Adipocyte (in vitro differentiated cells): ENCODE data around the gene ACTL7A.

Source experiments
- DNase-seq: peaks from one replicate; pipeline ENCODE4 v3.0.0-alpha.2; 2015; ENCODE audit warnings: low read depth
- H3K27me3 ChIP-seq: replicated peaks from 2 replicates; pipeline ENCODE4 v1.7.0; 2013; ENCODE audit warnings: mild to moderate bottlenecking, low read length, moderate library complexity; ENCODE audit not compliant: control insufficient read depth, insufficient read depth
- H3K36me3 ChIP-seq: 2 replicates; pipeline ENCODE4 v1.7.0; 2013; ENCODE audit warnings: low read length, mild to moderate bottlenecking, moderate library complexity; ENCODE audit not compliant: control insufficient read depth, insufficient read depth, severe bottlenecking
- H3K4me1 ChIP-seq: 2 replicates; pipeline ENCODE4 v1.7.0; 2013; ENCODE audit warnings: mild to moderate bottlenecking, low read length, moderate library complexity; ENCODE audit not compliant: control insufficient read depth, insufficient read depth
- H3K4me3 ChIP-seq: 2 replicates; pipeline ENCODE4 v1.7.0; 2013; ENCODE audit warnings: mild to moderate bottlenecking, low read length, moderate library complexity
- H3K9ac ChIP-seq: 2 replicates; pipeline ENCODE4 v1.7.0; 2013; ENCODE audit warnings: mild to moderate bottlenecking, low read length, moderate library complexity
- H3K9me3 ChIP-seq: 2 replicates; pipeline ENCODE4 v1.7.0; 2013; ENCODE audit warnings: mild to moderate bottlenecking, low read length, moderate library complexity; ENCODE audit not compliant: control insufficient read depth

ACTL7A gene

DNA sequence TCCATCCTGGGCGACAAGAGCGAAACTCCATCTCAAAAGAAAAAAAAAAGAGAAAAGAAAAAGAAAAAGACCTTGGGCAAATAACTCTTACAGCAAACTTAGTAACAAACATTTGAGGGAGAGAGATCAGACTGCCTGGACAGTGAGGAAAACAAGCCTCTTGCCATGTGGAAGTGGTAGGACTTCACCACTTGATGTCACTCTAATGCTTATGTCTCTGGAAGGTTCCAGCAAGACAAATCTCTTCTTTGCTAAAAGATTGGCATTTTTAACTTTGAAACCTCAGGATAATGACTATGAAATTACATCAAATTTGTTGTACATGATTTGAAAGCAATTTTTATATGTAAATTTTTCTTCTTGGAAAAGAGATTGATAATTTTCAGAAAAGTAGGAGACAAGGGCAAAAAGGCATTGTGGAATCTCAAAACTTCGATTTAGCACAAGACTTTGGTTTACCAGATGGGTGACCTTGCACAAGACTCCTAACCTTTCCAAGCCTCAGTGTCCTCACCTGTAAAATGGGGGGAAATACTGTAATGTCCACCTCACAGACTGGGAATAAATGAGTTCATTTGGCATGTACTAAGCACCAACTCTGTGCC lies 11.7 kb upstream of the ACTL7A start:
- DNase-seq = peak; percentile 56
- Histone ChIP-seq H3K4me3 (no peak overlapping the region), H3K27me3 (peaks cover 23% of the 10 kb centered on the region), H3K9ac (no peak overlapping the region), H3K9me3 (no peaks in the 10 kb centered on the region), H3K36me3 (no peaks in the 10 kb centered on the region), H3K4me1 (peaks cover 3% of the 10 kb centered on the region)

DNA sequence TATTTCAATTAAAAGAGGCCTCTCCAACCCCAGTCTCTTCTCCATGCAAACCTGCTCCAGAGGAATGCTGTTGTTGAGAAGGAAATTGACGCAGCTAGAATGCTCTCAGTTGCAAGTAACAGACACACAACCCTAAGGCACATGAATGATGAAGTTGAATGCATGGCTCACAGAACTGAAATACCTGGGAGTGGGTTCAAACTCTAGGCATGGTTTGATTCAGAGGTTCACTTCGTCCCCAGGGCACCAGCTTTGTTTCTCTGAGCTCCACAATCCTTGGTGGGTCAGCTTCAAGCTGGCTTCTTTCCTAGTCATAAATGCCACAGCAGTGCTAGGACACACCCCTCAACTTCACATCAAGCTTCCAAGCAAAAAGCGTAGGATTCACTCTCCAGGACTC lies 10.9 kb upstream of the ACTL7A start:
- Histone ChIP-seq H3K4me3 (no peak overlapping the region), H3K9me3 (no peaks in the 10 kb centered on the region), H3K4me1 (peaks cover 3% of the 10 kb centered on the region), H3K36me3 (no peaks in the 10 kb centered on the region), H3K27me3 (peaks cover 23% of the 10 kb centered on the region), H3K9ac (no peak overlapping the region)
- DNase-seq = no peak

DNA sequence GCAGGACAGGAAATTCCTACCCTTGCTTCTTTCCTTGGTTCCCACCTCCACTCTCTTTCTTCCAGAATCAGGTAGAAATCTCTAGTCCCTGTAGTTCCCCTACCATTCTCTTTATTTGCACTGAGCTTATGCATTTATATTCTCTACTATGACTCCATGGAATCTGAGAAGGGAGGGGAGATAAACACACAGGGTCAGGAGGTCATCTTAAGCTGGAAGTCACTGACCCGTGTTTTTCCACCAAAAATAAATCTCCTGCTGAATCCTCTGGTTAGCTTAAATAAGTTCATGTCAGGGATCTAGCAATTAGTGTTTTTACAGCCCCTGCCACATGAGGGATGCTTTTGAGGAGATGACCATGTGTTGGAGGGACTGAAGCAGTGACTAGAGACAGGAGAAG lies 10.0 kb upstream of the ACTL7A start:
- Histone ChIP-seq H3K9ac (no peak overlapping the region), H3K4me3 (no peak overlapping the region), H3K36me3 (no peaks in the 10 kb centered on the region), H3K4me1 (peaks cover 3% of the 10 kb centered on the region), H3K9me3 (no peaks in the 10 kb centered on the region), H3K27me3 (peaks cover 23% of the 10 kb centered on the region)
- no peak for DNase-seq

DNA sequence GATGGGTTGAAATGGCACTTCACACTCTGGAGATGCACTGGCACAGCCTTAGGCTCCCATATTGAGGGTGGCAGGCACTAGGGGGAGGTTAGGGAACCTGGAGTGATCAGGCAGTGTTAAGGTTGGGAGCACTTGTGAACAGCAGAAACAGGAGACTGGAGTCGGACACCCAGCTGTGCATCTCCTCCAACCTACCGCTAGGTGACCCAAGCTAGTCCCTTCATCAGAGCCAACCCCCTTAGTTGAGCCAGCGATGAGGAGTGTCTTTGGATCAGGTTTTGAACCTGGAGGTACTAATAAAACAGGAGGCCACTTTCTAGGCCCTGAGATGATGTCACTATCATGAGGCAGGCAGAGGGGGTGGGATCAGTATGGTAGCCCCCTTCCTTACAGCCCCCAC lies 8.0 kb upstream of the ACTL7A start:
- Histone ChIP-seq H3K27me3 (peaks cover 23% of the 10 kb centered on the region), H3K36me3 (no peaks in the 10 kb centered on the region), H3K9me3 (no peaks in the 10 kb centered on the region), H3K9ac (no peak overlapping the region), H3K4me3 (no peak overlapping the region), H3K4me1 (peaks cover 7% of the 10 kb centered on the region)
- DNase-seq = no peak

DNA sequence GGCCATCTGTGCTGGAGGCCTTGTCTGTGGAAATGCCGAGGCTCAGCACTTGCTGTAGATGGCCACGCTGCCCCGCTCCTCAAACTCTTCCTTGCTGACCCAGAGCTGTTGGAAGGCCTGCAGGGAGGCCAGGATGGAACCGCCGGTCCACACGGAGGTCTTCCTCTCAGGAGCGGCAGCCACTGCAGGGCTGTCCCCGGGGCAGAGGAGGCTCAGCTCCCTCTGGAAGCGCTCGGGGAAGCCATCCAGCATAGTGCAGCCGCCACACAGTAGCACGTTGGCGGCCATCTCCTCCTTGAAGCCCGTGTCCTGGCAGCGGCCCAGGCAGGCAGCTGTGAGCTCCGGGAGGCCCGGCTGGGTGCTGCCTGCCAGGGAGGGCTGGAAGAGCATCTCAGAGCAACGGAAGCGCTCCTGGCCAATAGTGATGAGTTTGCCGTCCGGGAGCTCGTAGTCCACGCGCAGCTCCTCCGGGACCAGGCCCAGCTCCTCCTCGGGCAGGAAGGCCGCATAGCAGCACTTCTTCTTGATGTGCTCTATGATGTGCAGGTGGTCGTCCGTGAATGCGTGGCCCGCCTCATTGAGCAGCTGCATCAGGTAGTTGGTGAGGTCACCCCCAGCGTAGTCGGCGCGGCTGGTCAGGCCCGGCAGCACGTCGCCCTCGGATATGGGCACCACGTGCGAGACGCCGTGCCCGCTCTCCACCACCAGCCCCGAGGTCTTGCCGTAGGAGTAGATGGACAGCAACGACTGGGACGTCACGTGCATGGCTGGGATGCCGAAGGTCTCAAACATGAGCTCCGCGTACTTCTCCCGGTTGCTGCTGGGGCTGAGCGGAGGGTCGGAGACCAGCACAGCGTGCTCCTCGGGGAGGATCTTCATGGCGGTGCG lies 7.2 kb upstream of the ACTL7A start:
- no peaks in the 10 kb centered on the region for H3K9me3 ChIP-seq
- no peak for DNase-seq
- no peak overlapping the region for H3K9ac ChIP-seq
- H3K27me3 ChIP-seq = peaks cover 23% of the 10 kb centered on the region
- H3K4me3 ChIP-seq = no peak overlapping the region
- H3K36me3 ChIP-seq = no peaks in the 10 kb centered on the region
- peaks cover 3% of the 10 kb centered on the region for H3K4me1 ChIP-seq

DNA sequence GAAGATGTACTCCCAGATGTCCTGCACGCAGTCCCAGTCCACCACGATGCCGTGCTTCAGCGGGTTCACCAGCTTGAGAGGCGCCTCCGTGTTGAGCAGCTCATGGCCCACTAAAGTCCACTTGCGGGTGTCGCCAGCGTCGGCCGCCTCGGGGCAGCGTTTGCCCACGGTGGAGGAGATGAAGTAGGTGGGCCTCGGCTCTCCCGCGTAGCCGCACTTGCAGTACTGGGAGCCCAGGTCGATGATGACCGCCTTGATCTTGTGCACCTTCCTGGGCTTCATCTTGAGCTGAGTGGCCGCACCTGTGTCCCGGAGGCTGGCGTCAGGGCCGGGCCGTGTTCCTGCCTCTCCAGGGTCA lies 6.6 kb upstream of the ACTL7A start:
- Histone ChIP-seq H3K9me3 (no peaks in the 10 kb centered on the region), H3K9ac (no peak overlapping the region), H3K27me3 (peaks cover 23% of the 10 kb centered on the region), H3K36me3 (no peaks in the 10 kb centered on the region), H3K4me1 (peaks cover 3% of the 10 kb centered on the region), H3K4me3 (no peak overlapping the region)
- DNase-seq = no peak

DNA sequence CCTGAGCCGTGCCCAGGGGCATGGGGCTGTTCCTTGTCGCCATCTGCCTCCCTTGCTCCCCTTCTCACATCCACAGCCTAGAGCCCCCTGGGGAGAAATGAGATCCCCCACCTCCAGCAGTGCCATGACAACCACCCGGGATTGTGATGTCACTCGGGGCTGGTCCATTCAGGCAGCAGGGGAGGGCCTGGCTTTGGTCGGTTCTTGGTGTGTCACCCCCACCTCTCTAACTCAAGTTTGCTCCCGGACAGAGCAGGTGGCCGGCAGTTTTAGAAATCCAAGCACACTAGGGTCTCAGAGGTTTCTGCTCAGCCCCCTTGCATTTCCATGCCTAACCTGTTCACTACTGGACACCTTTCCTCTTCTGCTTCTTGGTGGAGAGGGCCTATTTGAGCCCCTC lies 6.2 kb upstream of the ACTL7A start, which contains the start of gene ACTL7B:
Gene ACTL7B (minus strand): TSS at position 99 of the 400 bp plus-strand sequence. CDS start 56 bp downstream, at position 43.
- Histone ChIP-seq H3K4me1 (peaks cover 3% of the 10 kb centered on the region), H3K36me3 (no peaks in the 10 kb centered on the region), H3K27me3 (peaks cover 23% of the 10 kb centered on the region), H3K4me3 (no peak within 1 kb of the TSS), H3K9me3 (no peaks in the 10 kb centered on the region), H3K9ac (no peak within 1 kb of the TSS)
- DNase-seq = no peak

DNA sequence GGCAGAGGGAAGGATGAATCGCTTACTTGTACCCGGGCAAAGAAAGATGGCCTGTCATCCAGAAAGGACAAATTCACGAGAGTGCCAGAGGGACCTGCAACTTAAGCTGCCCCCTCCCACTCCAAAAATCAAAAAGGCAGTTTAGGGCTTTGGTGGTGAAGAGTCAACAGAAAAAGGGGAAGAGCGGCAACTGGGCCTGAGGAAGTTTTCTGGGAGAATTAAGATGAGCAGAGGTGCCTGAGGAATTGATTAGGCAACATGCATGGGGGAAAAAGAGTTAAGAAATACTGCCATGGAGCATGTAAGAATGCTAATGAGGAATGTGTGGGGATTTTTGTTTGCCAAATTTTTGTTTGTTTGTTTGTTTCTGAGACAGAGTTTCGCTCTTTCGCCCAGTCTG lies 4.5 kb upstream of the ACTL7A start:
- Histone ChIP-seq H3K4me1 (peaks cover 3% of the 10 kb centered on the region), H3K27me3 (peaks cover 10% of the 10 kb centered on the region), H3K9ac (no peak overlapping the region), H3K9me3 (no peaks in the 10 kb centered on the region), H3K36me3 (no peaks in the 10 kb centered on the region), H3K4me3 (no peak overlapping the region)
- DNase-seq = no peak

DNA sequence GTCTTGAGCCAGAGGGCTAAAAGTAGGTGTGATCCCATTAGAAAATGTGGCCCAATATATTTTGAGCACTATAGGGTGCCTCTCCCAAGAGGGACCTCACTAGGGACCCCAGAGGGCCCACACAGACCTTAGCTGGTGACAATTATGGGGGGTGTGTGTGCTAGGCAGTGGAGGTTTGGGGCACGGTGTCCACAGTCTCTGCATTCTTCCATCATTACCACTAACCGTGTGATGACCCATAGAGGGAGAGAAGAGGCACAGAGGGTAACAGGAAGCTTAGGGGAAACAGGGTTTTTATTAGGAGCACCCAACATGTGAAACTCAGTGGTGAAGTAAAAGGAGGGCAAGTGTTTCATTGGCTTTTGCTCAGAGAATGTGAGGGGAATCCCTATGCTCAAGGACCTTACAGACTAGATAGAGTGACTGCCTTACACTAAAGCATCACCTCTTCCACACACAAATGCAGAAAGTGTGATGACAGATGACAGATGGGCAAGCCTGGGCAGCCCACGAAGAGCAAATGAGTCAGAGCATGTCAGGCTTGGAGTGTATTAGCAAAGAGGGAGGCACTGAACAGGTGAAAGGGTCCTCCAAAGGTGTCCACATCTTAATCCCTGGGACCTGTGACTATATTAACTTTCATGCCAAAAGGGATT lies 2.5 kb upstream of the ACTL7A start:
- Histone ChIP-seq H3K4me3 (no peak overlapping the region), H3K4me1 (peaks cover 3% of the 10 kb centered on the region), H3K9ac (no peak overlapping the region), H3K9me3 (no peaks in the 10 kb centered on the region), H3K36me3 (no peaks in the 10 kb centered on the region), H3K27me3 (no peaks in the 10 kb centered on the region)
- no peak for DNase-seq

DNA sequence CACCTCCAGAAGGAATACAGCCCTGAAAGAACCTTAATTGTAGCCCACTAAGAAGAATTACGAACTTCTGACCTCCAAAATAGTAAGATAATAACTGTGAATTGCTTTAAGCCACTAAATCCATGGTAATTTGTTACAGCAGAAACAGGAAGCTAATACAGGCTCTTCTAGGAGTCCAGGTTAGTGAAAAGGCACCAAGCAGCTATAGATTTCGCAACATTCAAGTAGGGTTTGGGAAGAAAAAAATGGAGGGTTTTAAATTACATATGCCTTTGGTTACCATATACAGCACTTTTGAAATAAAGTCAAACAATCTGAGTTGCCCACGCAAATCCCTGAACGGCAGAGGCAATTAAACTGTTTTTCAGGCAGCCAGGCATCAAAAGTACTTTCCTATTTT lies 1.7 kb upstream of the ACTL7A start:
- Histone ChIP-seq H3K27me3 (no peaks in the 10 kb centered on the region), H3K9ac (no peak overlapping the region), H3K9me3 (no peaks in the 10 kb centered on the region), H3K4me1 (peaks cover 3% of the 10 kb centered on the region), H3K4me3 (no peak overlapping the region), H3K36me3 (no peaks in the 10 kb centered on the region)
- peak; percentile 70 for DNase-seq

DNA sequence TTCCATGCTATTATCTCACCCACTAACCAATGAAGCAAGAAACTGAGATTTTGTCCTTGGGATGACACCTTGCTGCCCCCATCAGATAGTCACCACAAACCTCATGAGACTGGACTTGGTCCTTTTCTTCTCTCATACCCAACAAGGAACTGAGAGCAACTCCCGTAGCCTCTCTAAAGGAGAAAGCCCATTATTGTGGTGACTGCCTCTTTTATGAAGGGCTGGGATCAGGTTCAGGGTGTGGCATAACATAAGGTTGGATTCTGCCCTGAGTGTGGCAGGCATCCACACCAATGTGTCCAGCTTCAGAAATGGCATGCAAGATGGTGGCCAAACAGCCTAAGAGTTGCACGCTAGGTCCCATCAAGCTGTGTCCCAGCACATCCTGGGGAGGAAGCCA lies 1.3 kb upstream of the ACTL7A start:
- no peaks in the 10 kb centered on the region for H3K27me3 ChIP-seq
- no peak overlapping the region for H3K4me3 ChIP-seq
- H3K9ac ChIP-seq = no peak overlapping the region
- no peaks in the 10 kb centered on the region for H3K36me3 ChIP-seq
- DNase-seq = no peak
- H3K4me1 ChIP-seq = peaks cover 3% of the 10 kb centered on the region
- H3K9me3 ChIP-seq = no peaks in the 10 kb centered on the region
